SW 1271 (cell line): ENCODE data around the gene NAT9.

Source experiments
- DNase-seq, 2 experiments: peaks; one replicate each; lab custom pipeline; 2025; lab: John Stamatoyannopoulos, UW

Gene NAT9

DNA sequence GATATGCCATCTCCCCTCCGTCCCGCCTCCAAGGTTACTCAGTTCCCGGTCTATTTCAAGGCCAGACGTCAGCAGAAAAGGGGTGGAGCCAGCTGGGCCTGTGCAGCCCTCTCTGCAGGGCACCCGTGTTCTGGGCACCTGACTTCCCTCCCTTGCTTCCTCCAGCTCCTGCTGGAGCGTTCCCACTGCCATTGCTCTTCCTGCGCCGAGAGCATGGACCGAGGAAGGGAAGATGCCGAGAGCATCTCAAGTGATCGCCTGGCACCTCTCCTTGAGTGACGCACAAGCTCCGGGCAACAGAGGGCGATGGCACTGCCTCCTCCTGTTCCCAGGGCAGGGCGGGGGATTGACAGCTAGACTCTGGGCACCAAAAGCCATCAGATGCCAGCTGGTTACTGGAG is 29.4 kb upstream of the NAT9 start:
- no peak for DNase-seq

DNA sequence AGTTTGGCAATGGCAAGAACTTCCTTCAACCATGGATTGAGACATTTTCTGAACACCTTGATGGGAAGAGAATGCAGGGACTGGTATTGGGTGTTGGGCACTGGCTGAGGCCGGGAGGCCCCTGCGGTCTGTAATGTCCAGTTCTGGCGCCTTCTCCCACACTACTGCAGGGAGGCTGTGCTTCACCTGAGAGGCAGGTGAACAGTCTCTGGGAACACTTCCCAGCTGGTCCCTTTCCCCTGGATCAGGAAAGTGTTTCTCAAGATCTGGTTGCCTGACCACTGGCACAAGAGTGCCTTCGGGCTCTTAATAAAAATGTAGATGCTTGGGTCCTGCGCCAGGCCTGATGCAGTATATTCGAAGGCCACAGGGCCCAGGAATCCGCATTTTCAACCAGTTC is 28.5 kb upstream of the NAT9 start:
- DNase-seq, result no peak

- no peak for DNase-seq
Measured at GRCh38 chr17:74803971-74804370, 27.8 kb upstream of the NAT9 start.

DNA sequence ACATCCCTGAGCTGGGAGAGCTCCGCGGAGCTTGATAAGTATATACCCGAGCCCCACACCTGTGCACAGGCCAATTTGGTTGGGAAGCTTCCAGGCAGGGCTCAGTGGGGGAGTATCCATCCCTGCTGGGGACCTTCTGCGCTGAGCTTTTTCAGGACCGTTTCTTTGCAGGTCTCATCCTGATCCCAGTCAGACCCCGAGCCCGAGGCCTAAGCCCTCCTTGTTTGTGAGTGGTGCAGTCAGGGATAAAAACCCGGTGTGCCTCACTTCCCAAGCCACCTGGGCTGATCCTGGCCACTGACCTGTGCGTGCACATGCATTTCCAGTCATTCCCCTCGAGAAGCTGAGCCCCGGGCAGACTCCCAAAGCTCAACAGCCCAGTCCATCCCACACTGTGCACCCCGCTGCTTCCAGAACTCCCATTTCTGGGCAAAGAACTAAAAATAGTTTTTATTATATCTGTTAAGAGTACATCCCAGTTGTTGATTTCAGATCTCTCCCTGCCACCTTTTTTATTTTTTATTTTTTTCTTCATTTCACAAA is 27.3 kb upstream of the NAT9 start:
- no peak for DNase-seq

- DNase-seq, result no peak
Measured at GRCh38 chr17:74801896-74802295, 25.8 kb upstream of the NAT9 start.

DNA sequence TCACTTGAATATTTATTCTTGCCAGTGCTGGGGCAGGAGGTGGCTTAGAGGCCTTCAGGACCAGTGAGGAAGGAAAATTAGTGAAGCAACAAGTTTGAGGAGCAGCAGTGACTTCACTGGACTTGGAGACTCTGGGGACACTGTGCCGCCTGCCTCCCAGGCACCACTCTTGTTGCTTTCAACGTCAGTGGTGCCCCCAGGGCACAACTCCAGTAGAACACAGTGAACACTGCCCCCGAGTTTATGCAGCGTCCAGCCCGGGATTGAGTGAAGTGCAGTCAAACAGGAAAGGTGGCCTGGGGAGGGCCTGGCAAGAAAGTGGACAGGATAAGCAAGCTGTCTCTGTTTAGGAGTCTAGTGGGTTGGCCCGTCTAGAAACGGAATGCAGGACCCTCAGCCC is 24.4 kb upstream of the NAT9 start:
- no peak for DNase-seq

DNA sequence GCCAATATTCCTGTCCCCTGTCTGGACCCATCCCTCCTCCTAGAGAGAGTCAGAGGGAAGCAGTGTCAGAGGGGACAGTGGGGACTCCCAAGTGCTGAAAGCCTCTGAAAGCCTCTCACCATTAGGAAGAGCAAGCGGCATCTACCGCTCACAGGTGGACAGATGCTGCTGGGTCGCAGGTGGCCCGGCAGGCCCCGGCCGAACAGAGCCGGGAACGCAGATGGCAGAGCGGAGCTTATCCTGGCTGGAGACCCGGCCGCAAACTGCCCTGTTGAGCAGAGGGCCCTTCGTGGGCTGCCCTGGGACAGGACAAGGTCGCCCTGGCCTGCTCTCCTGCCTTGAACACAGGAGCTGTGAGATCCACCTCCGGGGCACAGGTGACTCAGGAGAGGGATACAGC is 23.0 kb upstream of the NAT9 start:
- no peak for DNase-seq

GRCh38 chr17:74798239-74798707 is 22.1 kb upstream of the NAT9 start:
- DNase-seq, result no peak

GRCh38 chr17:74797824-74798223 is 21.7 kb upstream of the NAT9 start:
- no peak for DNase-seq

DNA sequence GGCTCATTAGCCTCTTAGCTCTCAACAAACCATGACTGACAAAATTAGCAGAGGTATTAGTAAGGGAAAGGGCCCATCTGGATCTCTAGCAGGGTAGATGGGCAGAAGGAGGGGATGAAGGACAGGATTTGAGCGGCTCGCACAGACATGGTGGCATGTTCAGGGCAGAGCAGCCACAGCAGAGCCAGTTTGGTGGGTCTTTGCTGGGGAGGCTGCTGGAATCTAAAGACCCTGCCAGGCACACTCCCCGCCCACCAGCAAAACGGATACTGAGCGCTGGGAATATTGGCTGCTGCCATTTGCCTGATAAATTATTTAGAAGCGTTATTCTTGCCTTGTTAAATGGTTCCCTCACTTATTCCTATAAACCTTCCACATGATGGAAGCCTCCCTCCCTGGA is 20.7 kb upstream of the NAT9 start:
- DNase-seq, result no peak

DNA sequence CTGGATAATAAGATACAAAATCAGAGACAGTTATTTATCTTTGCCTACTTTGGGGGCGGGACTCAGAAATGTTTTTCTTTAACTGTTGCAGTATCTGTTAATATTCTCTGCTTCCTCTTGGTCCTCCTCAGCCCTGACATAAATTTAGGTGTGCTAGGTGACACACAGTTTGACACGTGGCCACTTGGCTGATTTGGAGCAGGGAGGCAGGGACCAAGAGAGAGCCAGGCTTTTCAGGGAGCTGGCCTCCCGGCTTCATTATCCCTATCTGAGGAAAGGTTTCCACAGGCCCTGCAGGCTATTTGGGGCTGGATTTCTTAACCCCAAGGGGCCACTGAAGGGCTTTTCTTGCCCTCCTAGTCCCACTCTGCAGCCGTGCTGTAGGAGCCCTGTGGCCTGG is 20.1 kb upstream of the NAT9 start:
- DNase-seq, result no peak

- DNase-seq, result no peak
Measured at GRCh38 chr17:74795327-74796020, 19.3 kb upstream of the NAT9 start.

DNA sequence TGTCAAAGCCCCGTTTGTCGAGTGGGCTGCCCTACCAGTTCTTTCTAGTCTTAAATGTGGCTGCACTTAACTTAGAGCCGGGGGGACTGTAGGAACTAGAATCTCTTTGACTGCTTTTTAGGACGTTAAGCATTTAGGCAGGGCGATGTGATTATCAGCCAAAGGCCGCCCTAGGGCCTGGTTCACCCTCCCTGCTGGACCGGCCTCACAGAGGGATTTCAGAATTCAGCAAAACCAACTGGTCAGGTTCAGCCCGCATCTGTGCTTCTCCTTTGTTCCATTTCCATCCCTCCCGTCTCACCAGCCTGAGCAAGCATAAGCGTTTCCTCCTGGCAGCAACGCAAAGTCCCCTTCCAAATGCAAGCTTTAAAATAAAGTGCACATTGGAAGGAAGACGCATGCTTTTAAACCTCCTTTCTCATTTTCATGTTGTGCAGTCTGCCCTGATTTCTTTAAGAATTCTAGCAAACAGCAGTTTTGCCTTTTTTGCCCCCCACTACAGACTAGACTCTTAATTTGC is 16.5 kb upstream of the NAT9 start:
- DNase-seq, result no peak

- DNase-seq, result no peak
Measured at GRCh38 chr17:74790161-74791058, 14.3 kb upstream of the NAT9 start.

DNA sequence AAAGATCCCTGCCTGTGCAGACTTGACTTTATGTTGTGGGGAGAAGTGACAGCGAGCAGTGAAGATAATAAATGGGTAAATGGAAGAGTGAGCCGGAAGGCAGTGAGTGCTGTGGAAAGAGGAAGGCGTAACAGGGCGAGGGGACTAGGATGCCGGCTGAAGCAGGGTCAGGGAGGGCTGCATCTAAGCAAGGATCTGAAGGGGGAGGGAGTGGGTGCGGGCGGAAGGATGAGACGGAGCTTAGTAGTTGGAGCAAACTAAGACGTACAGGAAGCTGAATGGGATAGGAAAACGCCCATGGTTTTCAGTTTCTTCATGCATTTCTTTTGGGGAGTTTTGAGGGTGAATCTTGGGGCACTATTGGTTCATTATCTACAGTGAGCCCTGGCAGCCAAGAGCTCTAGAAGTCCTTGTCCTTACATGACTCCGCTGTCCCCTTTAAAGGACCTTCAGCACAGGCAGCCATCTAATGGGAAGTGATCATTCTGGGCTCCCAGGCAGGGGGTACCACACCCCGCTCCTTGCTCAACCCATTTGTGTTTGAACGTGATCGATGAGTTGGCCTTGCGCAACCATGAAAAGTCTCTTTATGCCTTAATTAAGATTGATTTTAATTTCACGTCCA is 10.4 kb upstream of the NAT9 start:
- no peak for DNase-seq

GRCh38 chr17:74785981-74786360 is 9.8 kb upstream of the NAT9 start:
- no peak for DNase-seq

GRCh38 chr17:74785096-74785980 is 9.2 kb upstream of the NAT9 start:
- DNase-seq, result no peak

DNA sequence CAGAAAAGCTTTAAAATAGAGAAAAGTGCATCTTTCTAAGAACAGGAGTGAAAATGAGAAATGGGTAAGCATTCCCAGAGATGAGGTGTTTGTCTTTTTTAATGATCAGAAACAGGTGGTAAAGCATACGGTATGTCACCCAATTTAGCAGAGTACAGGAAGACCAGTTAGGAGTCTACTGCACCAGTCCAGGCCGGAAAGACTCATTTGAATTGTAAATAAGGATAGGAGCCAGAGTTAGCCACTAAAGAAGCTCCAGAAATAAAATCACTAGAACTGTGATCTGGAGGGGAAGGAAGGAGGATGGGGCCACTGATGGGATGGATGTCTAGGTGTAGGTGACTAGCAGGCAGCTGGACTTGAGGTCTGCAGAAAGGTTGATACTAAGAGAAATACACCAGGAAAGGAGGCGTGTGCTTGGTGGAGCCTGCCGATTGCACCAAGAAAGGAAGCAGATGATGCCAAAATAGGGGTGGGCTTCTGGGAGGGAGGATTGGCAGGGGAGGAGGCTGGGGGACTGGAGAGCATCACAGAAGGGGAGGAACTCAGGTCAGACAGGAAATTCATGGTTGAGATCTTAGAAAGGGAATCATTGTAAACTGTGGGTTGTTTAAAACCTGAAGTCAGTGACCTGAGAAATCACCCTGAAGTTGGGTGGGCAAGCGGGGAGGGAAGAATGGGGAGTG is 8.1 kb upstream of the NAT9 start:
- DNase-seq, result no peak

GRCh38 chr17:74782571-74782970 is 6.4 kb upstream of the NAT9 start:
- DNase-seq, result no peak

- peak in 1 of 2 experiments; percentile 63 for DNase-seq
Measured at GRCh38 chr17:74780443-74781238, 4.5 kb upstream of the NAT9 start.
